ENCODE results near the gene KIF26B.

KIF26B gene

GRCh38 chr1:245291351-245291750 lies 136.6 kb downstream of the KIF26B start:
- TF ChIP-seq CTCF (IDR thresholded peaks at IDR 0.05; ENCODE audit: borderline replicate concordance, extremely low read depth, low read length, poor library complexity, severe bottlenecking) (no peak), EZH2 (IDR thresholded peaks at IDR 0.05; ENCODE audit: borderline replicate concordance, low read depth, low read length, severe bottlenecking) (no peak)
- no peak overlapping the region for H2AFZ ChIP-seq (ENCODE audit: low read depth, low read length)
- H3K79me2 ChIP-seq (ENCODE audit: insufficient read depth, low read length): no peaks in the 10 kb centered on the region
- H3K27me3 ChIP-seq (ENCODE audit: insufficient read depth, low read length, poor library complexity): no peaks in the 10 kb centered on the region
- H3K9me3 ChIP-seq (ENCODE audit: insufficient read depth, low read length, severe bottlenecking): no peaks in the 10 kb centered on the region
- H3K9ac ChIP-seq (ENCODE audit: low read depth, low read length): no peak overlapping the region
- no peaks in the 10 kb centered on the region for H3K36me3 ChIP-seq (ENCODE audit: insufficient read depth, low read length)
- DNase-seq (no peak), ATAC-seq (ENCODE audit: insufficient read depth, low read depth) (no peak)
- no peak overlapping the region for H3K4me3 ChIP-seq (ENCODE audit: low read depth in 1 of 2, low read length in 2 of 2)
- no peaks in the 10 kb centered on the region for H4K20me1 ChIP-seq (ENCODE audit: insufficient read depth, low read length)
- H3K4me2 ChIP-seq (ENCODE audit: insufficient read depth, low read length): no peak overlapping the region
- no peaks in the 10 kb centered on the region for H3K4me1 ChIP-seq (ENCODE audit: insufficient read depth, low read length)
- no peak overlapping the region for H3K27ac ChIP-seq (ENCODE audit: low read length)

GRCh38 chr1:245292141-245292540 lies 137.4 kb downstream of the KIF26B start:
- no peak for ATAC-seq (ENCODE audit: insufficient read depth, low read depth)
- H2AFZ ChIP-seq (ENCODE audit: low read depth, low read length): no peak overlapping the region
- TF ChIP-seq CTCF (IDR thresholded peaks at IDR 0.05; ENCODE audit: borderline replicate concordance, extremely low read depth, low read length, poor library complexity, severe bottlenecking): no peak
- no peak for TF ChIP-seq EZH2 (IDR thresholded peaks at IDR 0.05; ENCODE audit: borderline replicate concordance, low read depth, low read length, severe bottlenecking)

GRCh38 chr1:245292553-245292952 lies 137.8 kb downstream of the KIF26B start:
- no peak overlapping the region for H3K27ac ChIP-seq (ENCODE audit: low read length)
- H3K36me3 ChIP-seq (ENCODE audit: insufficient read depth, low read length): no peaks in the 10 kb centered on the region
- no peak for TF ChIP-seq EZH2 (IDR thresholded peaks at IDR 0.05; ENCODE audit: borderline replicate concordance, low read depth, low read length, severe bottlenecking)
- TF ChIP-seq CTCF (IDR thresholded peaks at IDR 0.05; ENCODE audit: borderline replicate concordance, extremely low read depth, low read length, poor library complexity, severe bottlenecking): no peak
- no peak overlapping the region for H3K9ac ChIP-seq (ENCODE audit: low read depth, low read length)
- no peaks in the 10 kb centered on the region for H4K20me1 ChIP-seq (ENCODE audit: insufficient read depth, low read length)
- DNase-seq: no peak
- no peak for ATAC-seq (ENCODE audit: insufficient read depth, low read depth)
- no peak overlapping the region for H3K4me3 ChIP-seq (ENCODE audit: low read depth in 1 of 2, low read length in 2 of 2)
- no peak overlapping the region for H2AFZ ChIP-seq (ENCODE audit: low read depth, low read length)
- no peaks in the 10 kb centered on the region for H3K4me1 ChIP-seq (ENCODE audit: insufficient read depth, low read length)
- no peaks in the 10 kb centered on the region for H3K79me2 ChIP-seq (ENCODE audit: insufficient read depth, low read length)
- H3K27me3 ChIP-seq (ENCODE audit: insufficient read depth, low read length, poor library complexity): no peaks in the 10 kb centered on the region
- H3K4me2 ChIP-seq (ENCODE audit: insufficient read depth, low read length): no peak overlapping the region
- H3K9me3 ChIP-seq (ENCODE audit: insufficient read depth, low read length, severe bottlenecking): no peaks in the 10 kb centered on the region

More at GRCh38 chr1:245292141-245292540, 137.4 kb downstream of the KIF26B start:
- no peak overlapping the region for H3K4me2 ChIP-seq (ENCODE audit: insufficient read depth, low read length)
- DNase-seq: no peak
- no peak overlapping the region for H3K4me3 ChIP-seq (ENCODE audit: low read depth in 1 of 2, low read length in 2 of 2)
- no peaks in the 10 kb centered on the region for H3K9me3 ChIP-seq (ENCODE audit: insufficient read depth, low read length, severe bottlenecking)
- no peaks in the 10 kb centered on the region for H4K20me1 ChIP-seq (ENCODE audit: insufficient read depth, low read length)
- H3K79me2 ChIP-seq (ENCODE audit: insufficient read depth, low read length): no peaks in the 10 kb centered on the region
- no peaks in the 10 kb centered on the region for H3K4me1 ChIP-seq (ENCODE audit: insufficient read depth, low read length)
- H3K36me3 ChIP-seq (ENCODE audit: insufficient read depth, low read length): no peaks in the 10 kb centered on the region
- no peak overlapping the region for H3K27ac ChIP-seq (ENCODE audit: low read length)
- H3K27me3 ChIP-seq (ENCODE audit: insufficient read depth, low read length, poor library complexity): no peaks in the 10 kb centered on the region
- H3K9ac ChIP-seq (ENCODE audit: low read depth, low read length): no peak overlapping the region

- Histone ChIP-seq H3K9me3 (ENCODE audit: insufficient read depth, low read length, severe bottlenecking) (no peaks in the 10 kb centered on the region), H3K27me3 (ENCODE audit: insufficient read depth, low read length, poor library complexity) (no peaks in the 10 kb centered on the region), H3K79me2 (ENCODE audit: insufficient read depth, low read length) (no peaks in the 10 kb centered on the region), H3K4me3 (ENCODE audit: low read depth in 1 of 2, low read length in 2 of 2) (no peak overlapping the region), H3K36me3 (ENCODE audit: insufficient read depth, low read length) (no peaks in the 10 kb centered on the region), H3K27ac (ENCODE audit: low read length) (no peak overlapping the region), H3K4me2 (ENCODE audit: insufficient read depth, low read length) (no peak overlapping the region), H3K4me1 (ENCODE audit: insufficient read depth, low read length) (no peaks in the 10 kb centered on the region), H2AFZ (ENCODE audit: low read depth, low read length) (no peak overlapping the region), H3K9ac (ENCODE audit: low read depth, low read length) (no peak overlapping the region), H4K20me1 (ENCODE audit: insufficient read depth, low read length) (no peaks in the 10 kb centered on the region)
- TF ChIP-seq EZH2 (IDR thresholded peaks at IDR 0.05; ENCODE audit: borderline replicate concordance, low read depth, low read length, severe bottlenecking) (no peak), CTCF (IDR thresholded peaks at IDR 0.05; ENCODE audit: borderline replicate concordance, extremely low read depth, low read length, poor library complexity, severe bottlenecking) (no peak)
- DNase-seq (no peak), ATAC-seq (ENCODE audit: insufficient read depth, low read depth) (no peak)
Measured at GRCh38 chr1:245294020-245294419, 139.2 kb downstream of the KIF26B start.

All from DND-41 (cell line).